ENCODE data around the gene SERPINA7.

DNA sequence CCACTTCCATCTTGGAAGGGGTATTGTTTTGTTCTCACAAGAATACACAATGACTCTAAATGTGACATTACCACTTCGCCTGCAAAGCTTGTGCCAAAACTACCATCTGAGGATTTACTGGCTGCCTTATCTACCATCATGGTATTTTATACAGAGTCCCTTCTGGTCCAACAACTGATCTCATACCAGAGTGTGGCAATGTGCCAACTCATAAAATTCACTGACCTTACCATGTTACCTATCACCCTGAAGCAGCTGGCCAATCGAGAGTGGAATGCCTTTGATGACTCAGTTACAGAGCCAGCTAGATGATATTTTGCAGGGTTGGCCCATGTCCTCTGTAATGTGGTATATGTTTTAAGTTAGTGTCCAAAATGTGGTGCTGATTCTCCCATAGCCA is 3.8 kb upstream of the SERPINA7 start:
- TF ChIP-seq, protein P1, sequence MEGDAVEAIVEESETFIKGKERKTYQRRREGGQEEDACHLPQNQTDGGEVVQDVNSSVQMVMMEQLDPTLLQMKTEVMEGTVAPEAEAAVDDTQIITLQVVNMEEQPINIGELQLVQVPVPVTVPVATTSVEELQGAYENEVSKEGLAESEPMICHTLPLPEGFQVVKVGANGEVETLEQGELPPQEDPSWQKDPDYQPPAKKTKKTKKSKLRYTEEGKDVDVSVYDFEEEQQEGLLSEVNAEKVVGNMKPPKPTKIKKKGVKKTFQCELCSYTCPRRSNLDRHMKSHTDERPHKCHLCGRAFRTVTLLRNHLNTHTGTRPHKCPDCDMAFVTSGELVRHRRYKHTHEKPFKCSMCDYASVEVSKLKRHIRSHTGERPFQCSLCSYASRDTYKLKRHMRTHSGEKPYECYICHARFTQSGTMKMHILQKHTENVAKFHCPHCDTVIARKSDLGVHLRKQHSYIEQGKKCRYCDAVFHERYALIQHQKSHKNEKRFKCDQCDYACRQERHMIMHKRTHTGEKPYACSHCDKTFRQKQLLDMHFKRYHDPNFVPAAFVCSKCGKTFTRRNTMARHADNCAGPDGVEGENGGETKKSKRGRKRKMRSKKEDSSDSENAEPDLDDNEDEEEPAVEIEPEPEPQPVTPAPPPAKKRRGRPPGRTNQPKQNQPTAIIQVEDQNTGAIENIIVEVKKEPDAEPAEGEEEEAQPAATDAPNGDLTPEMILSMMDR (conservative IDR thresholded peaks at IDR 0.05; ENCODE audit: low read length), result no peak
- no peak for TF ChIP-seq EZH2phosphoT487 (IDR thresholded peaks at IDR 0.05; ENCODE audit: borderline replicate concordance, low read depth, low read length)
